ENCODE results near the gene USH2A. TPM values are rescaled to one million over a fixed set of nuclear protein-coding genes. Genes with fewer than 3 reads are reported as not detected.

USH2A gene
- total RNA-seq, 3 donors from 2014 or later = not detected

GRCh38 chr1:216124192-216124781 lies 299.0 kb downstream of the USH2A start:
- Histone ChIP-seq H3K27me3 (no peaks in the 10 kb centered on the region), H3K4me3 (no peak overlapping the region), H3K4me1 (no peaks in the 10 kb centered on the region), H3K9me3 (no peaks in the 10 kb centered on the region), H3K27ac (no peak overlapping the region), H3K36me3 (no peaks in the 10 kb centered on the region)
- TF ChIP-seq POLR2A (IDR thresholded peaks at IDR 0.05) (no peak), POLR2AphosphoS5 (IDR thresholded peaks at IDR 0.05) (no peak), CTCF (IDR thresholded peaks at IDR 0.05) (no peak)
- DNase-seq (ENCODE audit: low spot score in 2 of 2) = no peak
- intact Hi-C loops (cut with DNase I; ENCODE audit: low total_unique reads) = no loop called here

DNA sequence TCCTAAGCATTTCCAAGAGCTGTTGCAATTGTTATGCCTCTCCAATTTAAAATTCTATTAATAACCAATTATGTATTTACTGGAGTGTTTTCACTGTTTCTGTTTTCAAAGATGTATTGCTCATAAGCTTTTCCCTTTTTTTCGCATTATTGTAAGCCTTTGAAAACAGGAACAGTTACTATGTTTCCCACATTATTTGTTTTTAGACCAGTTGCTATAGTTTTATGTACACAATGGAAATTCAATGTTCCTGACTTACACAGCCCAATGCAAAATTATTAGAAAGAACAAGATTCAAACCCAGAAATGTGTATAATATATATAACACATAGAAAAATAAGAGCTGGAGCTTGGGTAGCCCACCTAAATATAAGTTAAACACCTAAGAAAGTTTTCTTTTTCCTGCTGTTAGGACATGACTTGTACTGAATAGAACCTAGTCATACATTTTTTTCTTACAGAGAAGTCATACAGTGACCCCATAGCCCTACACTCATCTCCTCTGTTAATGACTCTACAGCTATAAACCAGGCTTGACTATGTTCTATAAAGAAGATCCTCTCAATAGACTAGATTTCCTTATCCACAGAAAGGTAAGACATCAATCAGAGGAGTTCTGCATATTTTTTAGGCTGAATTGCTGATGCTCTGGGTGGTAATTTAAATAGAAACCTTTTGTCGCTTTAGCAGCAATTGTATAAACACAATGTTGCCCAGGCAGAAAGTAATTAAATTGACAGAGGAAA lies 299.6 kb downstream of the USH2A start:
- H3K4me3 ChIP-seq = no peak overlapping the region
- DNase-seq (ENCODE audit: low spot score in 2 of 2) = no peak
- H3K9me3 ChIP-seq = no peaks in the 10 kb centered on the region
- intact Hi-C loops (cut with DNase I; ENCODE audit: low total_unique reads) = no loop called here
- no peaks in the 10 kb centered on the region for H3K4me1 ChIP-seq
- H3K27ac ChIP-seq = no peak overlapping the region
- no peak for TF ChIP-seq POLR2AphosphoS5 (IDR thresholded peaks at IDR 0.05)
- TF ChIP-seq CTCF (IDR thresholded peaks at IDR 0.05) = no peak
- TF ChIP-seq POLR2A (IDR thresholded peaks at IDR 0.05) = no peak
- H3K36me3 ChIP-seq = no peaks in the 10 kb centered on the region
- H3K27me3 ChIP-seq = no peaks in the 10 kb centered on the region

DNA sequence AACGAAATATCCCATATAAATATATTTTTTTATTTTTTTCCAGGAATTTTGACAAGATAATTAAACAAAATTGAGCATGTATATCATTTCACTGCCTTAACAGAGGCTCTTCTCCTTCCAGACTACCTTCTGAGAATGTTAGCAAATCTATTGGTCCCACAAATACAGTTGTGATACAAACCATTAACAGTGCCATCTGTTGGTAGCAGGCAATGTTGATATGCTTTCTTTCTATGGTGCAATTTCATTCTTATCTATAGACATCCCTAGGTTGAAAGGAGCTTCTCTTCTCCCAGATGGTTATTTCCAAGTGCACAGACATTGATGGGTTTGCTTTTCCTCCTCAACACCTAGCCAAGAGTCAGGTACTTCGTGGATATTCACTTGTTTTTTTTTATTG lies 303.6 kb downstream of the USH2A start:
- no peak for TF ChIP-seq CTCF (IDR thresholded peaks at IDR 0.05)
- no peak for TF ChIP-seq POLR2AphosphoS5 (IDR thresholded peaks at IDR 0.05)
- TF ChIP-seq POLR2A (IDR thresholded peaks at IDR 0.05) = no peak

DNA sequence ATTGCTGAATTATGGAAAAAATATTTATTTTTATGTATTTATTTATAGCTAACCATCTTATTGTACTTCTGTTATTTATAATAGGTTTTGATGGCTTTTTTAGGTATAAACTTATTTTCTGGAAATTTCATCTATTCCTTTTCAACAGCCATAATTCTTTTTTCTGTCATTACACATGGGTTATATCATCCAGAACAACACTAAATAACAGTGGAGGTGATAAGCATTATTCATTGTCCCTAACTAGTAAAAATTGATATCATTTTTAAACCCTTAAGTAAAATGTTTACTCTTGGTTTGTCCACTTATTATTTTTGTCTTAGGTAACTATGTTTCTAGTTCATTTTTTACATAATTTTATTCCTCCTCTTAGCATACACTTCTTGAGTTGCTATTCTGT lies 309.1 kb downstream of the USH2A start:
- Histone ChIP-seq H3K4me3 (no peak overlapping the region), H3K9me3 (no peaks in the 10 kb centered on the region), H3K4me1 (no peaks in the 10 kb centered on the region), H3K27ac (no peak overlapping the region), H3K27me3 (no peaks in the 10 kb centered on the region), H3K36me3 (no peaks in the 10 kb centered on the region)
- intact Hi-C loops (cut with DNase I; ENCODE audit: low total_unique reads) = no loop called here
- DNase-seq (ENCODE audit: low spot score in 2 of 2) = no peak
- no peak for TF ChIP-seq CTCF (IDR thresholded peaks at IDR 0.05)
- no peak for TF ChIP-seq POLR2AphosphoS5 (IDR thresholded peaks at IDR 0.05)
- no peak for TF ChIP-seq POLR2A (IDR thresholded peaks at IDR 0.05)

More for the DNA sequence above, 303.6 kb downstream of the USH2A start:
- DNase-seq (ENCODE audit: low spot score in 2 of 2) = no peak
- no peak overlapping the region for H3K4me3 ChIP-seq
- intact Hi-C loops (cut with DNase I; ENCODE audit: low total_unique reads) = no loop called here
- H3K36me3 ChIP-seq = no peaks in the 10 kb centered on the region
- H3K27me3 ChIP-seq = no peaks in the 10 kb centered on the region
- H3K9me3 ChIP-seq = no peaks in the 10 kb centered on the region
- H3K27ac ChIP-seq = no peak overlapping the region
- no peaks in the 10 kb centered on the region for H3K4me1 ChIP-seq

- intact Hi-C loops (cut with DNase I; ENCODE audit: low total_unique reads) = no loop called here
- Histone ChIP-seq H3K36me3 (no peaks in the 10 kb centered on the region), H3K9me3 (no peaks in the 10 kb centered on the region), H3K4me3 (no peak overlapping the region), H3K27me3 (no peaks in the 10 kb centered on the region), H3K4me1 (no peaks in the 10 kb centered on the region), H3K27ac (no peak overlapping the region)
- TF ChIP-seq POLR2A (IDR thresholded peaks at IDR 0.05) = no peak
- TF ChIP-seq CTCF (IDR thresholded peaks at IDR 0.05) = no peak
- no peak for TF ChIP-seq POLR2AphosphoS5 (IDR thresholded peaks at IDR 0.05)
- no peak for DNase-seq (ENCODE audit: low spot score in 2 of 2)
Observed at GRCh38 chr1:216113181-216113580, 310.1 kb downstream of the USH2A start.

All from breast epithelium (tissue), 4 donors.